Myocyte (in vitro differentiated cells): ENCODE results near the gene PDIA3. TPM values are rescaled to one million over a fixed set of nuclear protein-coding genes. Genes with fewer than 3 reads are reported as not detected.
"Not testable (repeated sequence)": the region's sequence is repeated elsewhere in the genome, so short reads cannot be mapped to it uniquely, and the experiment has no call there.

Experiments used
- DNase-seq: peaks from one replicate; pipeline ENCODE4 v3.0.0-alpha.2; 2012; ENCODE audit warnings: low read depth
- polyA plus RNA-seq: library from polyadenylated mRNA; unstranded; fragments of >200 nt; gene quantifications from one replicate; pipeline ENCODE4 v1.2.1, GENCODE V29; 2012; ENCODE audit warnings: missing spikeins
- total RNA-seq: library from RNA; depleted of rRNA; stranded (reverse); fragments of >200 nt; gene quantifications from 2 replicates; pipeline ENCODE4 v1.2.3, GENCODE V29; 2014

Gene PDIA3
- 126 and 204 TPM in 2 replicates for total RNA-seq
- 618 TPM for polyA plus RNA-seq

GRCh38 chr15:43746245-43746902, at the start of gene PDIA3:
PDIA3 (plus strand) TSS chr15:43746438; CDS start chr15:43746540, 102 bp downstream.
- DNase-seq, result peak; percentile 92

- peak; percentile 1 for DNase-seq
These were observed 44.1 kb upstream of the PDIA3 start for GRCh38 chr15:43702174-43702573.

- no peak for DNase-seq
These were observed 43.4 kb upstream of the PDIA3 start for GRCh38 chr15:43702701-43703424.

GRCh38 chr15:43710431-43711131, 35.7 kb upstream of the PDIA3 start:
- not testable (repeated sequence) for DNase-seq

- no peak for DNase-seq
These were observed 23.1 kb upstream of the PDIA3 start for GRCh38 chr15:43723151-43723550.

- DNase-seq, result not testable (repeated sequence)
These were observed 19.9 kb upstream of the PDIA3 start for GRCh38 chr15:43726306-43726705.

- DNase-seq, result peak; percentile 16
These were observed 18.0 kb upstream of the PDIA3 start for GRCh38 chr15:43728053-43728725.

GRCh38 chr15:43735416-43735815, 10.8 kb upstream of the PDIA3 start:
- DNase-seq, result no peak

- DNase-seq, result not testable (repeated sequence)
These were observed 668 bp downstream of the PDIA3 start for GRCh38 chr15:43746903-43747309.

GRCh38 chr15:43748376-43748775, 2.1 kb downstream of the PDIA3 start:
- DNase-seq, result no peak

GRCh38 chr15:43749690-43750345, 3.6 kb downstream of the PDIA3 start:
- no peak for DNase-seq

GRCh38 chr15:43751885-43752284, 5.6 kb downstream of the PDIA3 start:
- no peak for DNase-seq

- DNase-seq, result no peak
These were observed 16.6 kb downstream of the PDIA3 start for GRCh38 chr15:43762824-43763223.

GRCh38 chr15:43763819-43764446, 17.7 kb downstream of the PDIA3 start:
- peak; percentile 17 for DNase-seq

- peak; percentile 58 for DNase-seq
These were observed 23.5 kb downstream of the PDIA3 start for GRCh38 chr15:43769584-43770228.

- no peak for DNase-seq
These were observed 25.6 kb downstream of the PDIA3 start for GRCh38 chr15:43771816-43772215.

GRCh38 chr15:43772624-43773023, 26.4 kb downstream of the PDIA3 start:
- no peak for DNase-seq

- DNase-seq, result no peak
These were observed 27.8 kb downstream of the PDIA3 start for GRCh38 chr15:43774062-43774461.

- peak; percentile 68 for DNase-seq
These were observed 29.2 kb downstream of the PDIA3 start for GRCh38 chr15:43775411-43775965.
